Activated CD4-positive, alpha-beta T cell treated with anti-CD3 and anti-CD28 coated beads, Interleukin-2, amount 50 U/mL, for 4 hours (primary cell): ENCODE measurements around the gene CLTB.

Experiments used
- DNase-seq, 2 experiments: peaks; one replicate each; pipeline ENCODE4 v3.0.0-alpha.2; 2020

Gene CLTB

GRCh38 chr5:176400382-176401156 is 15.8 kb downstream of the CLTB start:
- DNase-seq, result no peak

GRCh38 chr5:176397736-176398420 is 18.5 kb downstream of the CLTB start:
- DNase-seq, result no peak

DNA sequence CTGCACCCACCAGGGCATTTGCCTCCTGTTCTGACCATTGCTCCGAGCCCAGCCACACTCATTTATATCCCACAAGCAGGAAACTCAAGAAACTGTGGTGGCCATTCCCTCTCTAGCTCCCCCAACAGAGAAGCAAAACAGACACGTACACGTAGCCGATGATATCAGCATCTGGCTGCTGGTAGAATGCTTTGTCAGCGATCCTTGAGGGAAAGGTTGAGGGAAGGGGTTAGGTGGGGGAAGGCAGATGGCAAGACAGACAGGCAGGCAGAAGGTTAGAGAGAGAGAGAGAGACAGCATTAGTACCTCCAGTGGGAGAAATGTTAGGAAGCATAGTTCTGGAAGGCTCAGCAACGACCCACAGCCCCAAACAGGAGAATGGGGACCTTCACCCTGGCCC is 20.0 kb downstream of the CLTB start:
- DNase-seq, result no peak

GRCh38 chr5:176394881-176395675 is 21.3 kb downstream of the CLTB start:
- DNase-seq, result no peak

DNA sequence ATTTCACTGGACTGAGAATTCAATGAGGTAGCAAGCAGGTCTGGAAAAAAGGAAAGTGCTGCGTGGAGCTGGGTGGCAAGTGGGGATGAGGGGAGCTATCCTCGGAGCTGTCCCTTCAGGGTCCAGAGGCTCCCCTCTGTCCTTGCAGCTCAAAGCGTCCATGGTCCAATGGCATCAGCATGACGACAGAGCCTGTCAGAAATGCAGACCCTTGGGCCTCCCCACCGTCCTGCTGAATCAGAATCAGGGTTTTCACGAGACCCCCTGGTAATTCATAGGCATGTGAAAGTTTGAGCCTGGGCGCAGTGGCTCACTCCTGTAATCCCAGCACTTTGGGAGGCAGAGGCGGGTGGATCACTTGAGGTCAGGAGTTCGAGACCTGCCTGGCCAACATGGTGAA is 22.2 kb downstream of the CLTB start:
- no peak for DNase-seq

GRCh38 chr5:176392526-176392925 is 23.8 kb downstream of the CLTB start:
- DNase-seq, result no peak

- no peak for DNase-seq
Measured at GRCh38 chr5:176391999-176392398, 24.3 kb downstream of the CLTB start.

DNA sequence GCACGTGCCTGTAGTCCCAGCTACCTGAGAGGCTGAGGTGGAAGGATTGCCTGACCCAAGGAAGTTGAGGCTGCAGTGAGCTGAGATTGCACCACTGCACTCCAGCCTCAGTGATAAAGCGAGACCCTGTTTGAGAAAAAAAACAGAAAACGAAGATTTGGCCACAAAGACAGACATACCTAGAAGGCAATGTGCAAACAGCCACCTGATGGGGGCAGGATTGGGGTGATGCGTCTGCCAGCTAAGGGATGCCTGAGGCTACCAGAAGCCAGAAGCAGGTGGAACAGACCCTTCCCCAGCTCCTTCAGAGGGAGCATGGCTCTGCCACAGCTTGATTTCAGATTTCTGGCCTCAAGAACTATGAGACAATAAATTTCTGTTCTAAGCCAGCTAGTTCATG is 24.9 kb downstream of the CLTB start:
- DNase-seq, result no peak

DNA sequence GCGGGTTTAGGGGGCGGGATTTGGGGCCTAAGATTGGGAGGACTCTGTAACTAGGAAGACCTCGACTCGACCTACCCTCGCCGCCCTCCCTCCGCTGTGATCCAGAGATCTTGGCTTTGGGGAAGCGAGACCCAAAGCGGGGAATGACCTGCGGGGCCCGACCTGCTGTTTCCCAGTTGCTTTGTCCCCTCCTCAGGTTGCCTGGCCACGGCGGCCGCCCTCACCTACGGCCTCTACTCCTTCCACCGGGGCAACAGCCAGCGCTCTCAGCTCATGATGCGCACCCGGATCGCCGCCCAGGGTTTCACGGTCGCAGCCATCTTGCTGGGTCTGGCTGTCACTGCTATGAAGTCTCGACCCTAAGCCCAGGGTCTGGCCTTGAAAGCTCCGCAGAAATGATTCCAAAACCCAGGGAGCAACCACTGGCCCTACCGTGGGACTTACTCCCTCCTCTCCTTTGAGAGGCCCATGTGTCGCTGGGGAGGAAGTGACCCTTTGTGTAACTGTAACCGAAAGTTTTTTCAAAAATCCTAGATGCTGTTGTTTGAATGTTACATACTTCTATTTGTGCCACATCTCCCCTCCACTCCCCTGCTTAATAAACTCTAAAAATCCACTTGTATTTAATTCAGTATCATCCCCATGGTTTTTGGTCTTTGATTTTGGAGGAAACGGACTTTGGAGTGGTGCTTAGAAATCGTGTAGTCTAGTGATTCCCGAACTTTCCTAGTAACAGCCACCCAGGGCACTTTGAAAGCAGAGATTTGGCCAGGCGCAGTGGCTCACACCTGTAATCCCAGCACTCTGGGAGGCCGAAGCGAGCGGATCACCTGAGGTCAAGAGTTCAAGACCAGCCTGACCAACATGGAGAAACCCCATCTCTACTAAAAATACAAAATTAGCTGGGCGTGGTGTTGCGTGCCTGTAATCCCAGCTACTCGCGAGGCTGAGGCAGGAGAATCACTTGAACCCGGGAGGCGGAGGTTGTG is 26.9 kb downstream of the CLTB start:
- DNase-seq, result no peak

DNA sequence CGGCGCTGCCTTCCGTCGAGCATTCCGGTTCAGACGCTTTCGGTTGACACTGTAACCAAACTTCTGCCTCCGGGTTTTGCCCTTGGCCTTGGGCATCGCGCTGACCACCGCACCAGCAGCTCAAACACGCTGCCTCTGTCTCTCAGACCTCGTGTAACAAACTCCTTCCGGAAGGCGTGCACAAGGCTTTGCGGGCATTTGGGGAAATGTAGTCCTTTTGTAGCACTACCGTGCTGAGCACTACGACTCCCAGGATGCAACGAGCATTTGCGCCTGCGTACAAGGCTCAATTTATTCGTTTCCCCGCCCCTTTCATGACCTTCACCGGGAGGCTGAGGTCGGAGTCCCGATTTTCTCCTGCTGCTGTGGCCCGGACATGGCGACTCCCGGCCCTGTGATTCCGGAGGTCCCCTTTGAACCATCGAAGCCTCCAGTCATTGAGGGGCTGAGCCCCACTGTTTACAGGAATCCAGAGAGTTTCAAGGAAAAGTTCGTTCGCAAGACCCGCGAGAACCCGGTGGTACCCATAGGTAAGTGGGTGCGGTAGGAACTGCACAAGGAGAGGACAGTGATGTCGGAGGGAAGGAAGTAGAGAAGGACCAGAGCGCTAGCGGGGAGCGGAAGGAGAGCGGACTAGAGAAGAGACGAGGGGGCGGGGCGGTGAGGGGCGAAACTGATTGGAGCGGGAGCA is 27.8 kb downstream of the CLTB start, which contains the start of the genes HIGD2A and NOP16:
Gene HIGD2A, plus strand, starts transcription at position 308 of the 691 bp plus-strand sequence. Its CDS starts 69 bp downstream, at position 377.
Gene NOP16, minus strand, starts transcription at position 155 of the 691 bp plus-strand sequence. Its CDS starts 59 bp downstream, at position 96.
- DNase-seq, result peak; percentile 100

- DNase-seq, result peak in 1 of 2 experiments; percentile 15
Measured at GRCh38 chr5:176388003-176388443, 28.3 kb downstream of the CLTB start.

DNA sequence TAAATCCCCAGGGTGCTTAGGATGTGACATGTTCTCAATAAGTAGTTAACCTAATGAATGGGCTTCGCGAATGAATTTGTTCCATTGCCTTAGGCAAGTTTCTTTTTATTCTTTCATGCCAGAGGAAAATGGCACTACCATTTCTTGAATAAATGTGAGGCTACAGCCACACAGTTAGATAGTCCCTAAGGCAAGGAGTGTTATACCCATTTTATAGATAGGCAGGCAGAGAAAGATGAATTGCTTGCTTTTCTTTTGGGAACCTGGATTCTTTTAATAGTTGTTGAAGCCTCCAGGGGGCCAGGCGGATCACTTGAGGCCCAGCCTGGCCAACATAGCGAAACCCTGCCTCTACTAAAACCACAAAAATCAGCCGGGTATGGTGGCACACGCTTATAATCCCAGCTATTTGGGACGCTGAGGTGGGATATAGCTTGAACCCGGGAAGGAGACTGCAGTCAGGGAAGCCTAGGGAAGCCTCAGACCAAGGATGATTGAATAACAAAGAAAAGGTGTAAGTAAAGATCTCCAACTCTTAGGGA is 28.9 kb downstream of the CLTB start:
- DNase-seq, result no peak

DNA sequence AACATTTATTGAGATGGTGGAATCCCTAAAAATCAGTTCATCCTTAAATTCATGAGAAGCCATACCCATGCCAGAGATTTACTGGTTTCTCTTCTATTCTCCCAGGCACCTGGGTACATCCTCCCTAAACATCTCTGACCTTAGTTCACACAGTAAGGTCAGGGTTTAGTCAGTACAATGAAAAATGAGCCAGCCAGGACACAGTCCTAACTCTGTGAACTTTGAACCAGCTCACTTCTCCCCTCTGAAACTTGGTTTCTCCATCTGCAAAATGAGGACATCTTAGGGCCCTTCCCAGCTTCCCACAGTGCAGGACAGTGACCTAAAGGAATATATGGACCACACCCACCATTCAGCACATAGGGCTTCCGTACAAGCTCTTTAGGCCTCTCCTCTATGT is 29.8 kb downstream of the CLTB start:
- DNase-seq, result no peak

DNA sequence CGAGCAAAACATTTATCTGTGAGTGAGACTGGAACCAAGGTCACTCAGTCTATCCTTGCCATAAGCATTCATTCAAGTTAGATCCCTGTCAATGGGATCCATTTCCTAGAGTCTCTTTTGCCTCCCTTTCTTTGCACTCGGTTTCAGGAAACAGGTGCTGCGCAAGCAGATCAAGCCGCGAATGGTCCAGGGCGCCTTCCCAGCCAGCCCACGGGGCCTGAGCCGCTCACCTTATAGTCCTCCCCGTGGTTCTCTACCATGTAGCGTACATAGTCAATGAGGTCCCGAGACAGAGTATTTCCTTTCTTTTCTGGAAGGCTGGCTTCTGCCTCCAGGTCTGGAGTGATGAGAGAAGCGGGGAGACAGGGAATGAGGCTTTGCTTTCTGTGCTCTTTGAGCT is 31.3 kb downstream of the CLTB start:
- no peak for DNase-seq

GRCh38 chr5:176384366-176384930 is 31.9 kb downstream of the CLTB start:
- no peak for DNase-seq

GRCh38 chr5:176383961-176384360 is 32.4 kb downstream of the CLTB start:
- no peak for DNase-seq

DNA sequence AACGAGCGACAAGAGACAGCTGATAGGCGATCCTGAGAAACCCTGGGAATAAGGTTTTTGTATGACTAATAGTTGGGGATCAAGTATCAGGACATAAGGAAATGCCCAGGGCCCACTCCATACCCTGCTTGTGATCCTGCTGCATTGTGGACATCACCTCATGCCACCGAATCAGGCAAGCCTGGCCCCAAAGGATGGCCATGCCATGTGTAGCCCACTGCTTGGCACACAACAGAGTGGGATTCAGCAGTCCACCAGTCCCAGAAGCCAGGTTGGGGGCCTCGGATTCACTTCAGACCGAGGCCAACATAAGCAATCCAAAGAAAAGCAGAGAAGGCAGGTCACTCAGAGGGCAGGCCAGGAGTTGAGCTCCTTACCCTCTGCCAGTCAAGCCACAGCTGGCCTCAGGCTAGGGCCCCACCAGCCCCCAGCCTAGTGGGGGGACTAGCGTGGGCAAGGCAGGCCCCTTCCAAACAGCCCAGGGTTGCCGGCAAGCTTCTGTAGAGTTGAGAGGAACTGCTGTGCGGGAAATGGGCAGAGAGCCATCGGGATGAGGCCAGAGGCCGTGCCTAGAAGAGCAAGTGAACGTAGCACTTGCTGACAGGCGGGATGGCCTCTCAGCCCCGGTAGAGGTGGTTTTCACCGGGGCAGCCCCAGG is 33.0 kb downstream of the CLTB start:
- no peak for DNase-seq

DNA sequence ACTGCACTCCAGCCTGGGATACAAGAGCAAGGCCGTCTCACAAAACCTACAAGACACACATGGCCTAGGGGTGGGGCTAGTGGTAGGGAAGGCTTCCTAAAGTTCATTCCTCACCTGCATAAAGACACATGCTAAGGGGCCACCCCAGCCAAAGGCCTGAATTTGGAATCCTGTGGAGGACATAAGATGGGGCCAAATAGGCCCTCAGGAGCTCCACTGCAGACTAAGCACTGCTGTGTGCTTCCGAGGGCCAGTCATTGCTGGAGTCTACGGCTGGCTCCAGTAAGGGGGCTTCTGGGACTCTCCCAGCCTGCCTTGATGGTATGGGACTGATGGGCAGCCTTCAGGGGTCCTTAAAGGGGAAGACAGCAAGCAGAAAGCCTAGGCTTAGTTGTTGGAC is 33.6 kb downstream of the CLTB start:
- DNase-seq, result no peak

DNA sequence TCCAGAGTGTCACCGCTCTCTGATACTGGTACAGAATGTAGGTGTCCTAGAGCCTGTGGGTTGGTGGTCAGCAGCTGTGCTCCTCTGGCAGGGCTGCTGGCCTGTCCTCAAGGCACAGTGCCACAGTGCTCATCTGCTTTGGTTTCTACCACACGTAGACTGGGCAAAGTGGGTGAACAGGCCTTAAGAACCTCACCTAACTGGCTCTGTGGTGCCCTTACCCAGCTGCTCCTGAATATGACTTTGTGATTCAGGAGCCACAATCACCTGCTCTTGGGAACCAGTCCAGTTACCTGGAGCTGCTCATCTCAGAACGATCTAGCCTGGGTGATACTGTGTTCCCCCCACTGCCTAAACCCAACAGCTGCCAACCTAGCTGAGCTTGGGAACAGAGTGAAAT is 34.4 kb downstream of the CLTB start:
- no peak for DNase-seq

DNA sequence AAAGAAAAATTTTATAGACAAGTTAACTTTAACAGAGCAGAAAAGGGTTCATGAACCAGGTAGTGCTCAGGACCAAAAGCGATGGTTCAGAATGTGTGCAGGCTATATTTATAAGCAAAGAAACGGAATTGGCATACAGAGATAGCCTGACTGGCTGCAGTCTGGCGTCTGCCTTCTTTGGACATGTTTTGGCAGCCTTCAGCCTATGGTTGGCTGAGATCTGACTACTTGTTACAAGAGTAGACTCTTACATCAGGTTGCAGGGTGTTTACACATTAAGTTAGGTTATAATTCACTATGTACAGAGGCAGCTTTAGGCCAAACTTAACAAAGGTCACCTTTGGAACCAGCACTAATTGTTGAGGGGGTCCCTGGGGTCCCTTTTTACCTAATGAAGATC is 34.9 kb downstream of the CLTB start:
- DNase-seq, result no peak
